ENCODE measurements around the gene CCDC88C.

The CCDC88C gene

GRCh38 chr14:91261986-91262549 lies 155.6 kb downstream of the CCDC88C start:
- no peak overlapping the region for H3K4ac ChIP-seq (ENCODE audit: low read depth in 1 of 2, low read length in 2 of 2)
- peaks cover 0 to 14% of the 10 kb centered on the region in 2 experiments for H3K27me3 ChIP-seq (ENCODE audit: control insufficient read depth in 1 of 2, insufficient read depth in 1 of 2, low read length in 2 of 2)
- no peaks in the 10 kb centered on the region for H3K79me1 ChIP-seq (replicated peaks; ENCODE audit: low read length, poor library complexity, severe bottlenecking)
- H3K9ac ChIP-seq (ENCODE audit: low read length): no peak overlapping the region
- H3K18ac ChIP-seq (ENCODE audit: low read depth in 1 of 2, low read length in 2 of 2): no peak overlapping the region
- H2BK120ac ChIP-seq (ENCODE audit: low read depth, low read length): no peak overlapping the region
- no peak overlapping the region for H3K23ac ChIP-seq (ENCODE audit: low read length in 2 of 2)
- H4K8ac ChIP-seq (ENCODE audit: low read length): no peak overlapping the region
- H4K91ac ChIP-seq (ENCODE audit: low read length): no peak overlapping the region
- no peak overlapping the region for H3K14ac ChIP-seq (ENCODE audit: low read length in 2 of 2)
- no peak overlapping the region for H2AK5ac ChIP-seq (ENCODE audit: low read length, severe bottlenecking)
- H3K4me3 ChIP-seq (ENCODE audit: insufficient read depth in 1 of 2, low read depth in 1 of 2, low read length in 2 of 2): no peak overlapping the region
- no peak overlapping the region for H3K4me2 ChIP-seq (ENCODE audit: low read length, poor library complexity, severe bottlenecking)
- no peak overlapping the region for H2BK12ac ChIP-seq (ENCODE audit: low read length in 2 of 2)
- peaks cover 19% of the 10 kb centered on the region for H3K4me1 ChIP-seq (ENCODE audit: control insufficient read depth, insufficient read depth, low read depth, low read length)
- whole genome bisulfite sequencing: 94% methylated on average over 11 of the region's 11 CpGs
- H3K27ac ChIP-seq (ENCODE audit: low read length, poor library complexity, severe bottlenecking): no peak overlapping the region
- H2BK5ac ChIP-seq (ENCODE audit: low read depth, low read length, poor library complexity, severe bottlenecking): no peak overlapping the region
- no peaks in the 10 kb centered on the region for H3K36me3 ChIP-seq (ENCODE audit: control insufficient read depth in 1 of 2, insufficient read depth in 2 of 2, low read depth in 1 of 2, low read length in 2 of 2)
- H2AFZ ChIP-seq (ENCODE audit: low read depth, low read length): no peak overlapping the region
- H2BK15ac ChIP-seq (ENCODE audit: low read depth, poor library complexity, severe bottlenecking): no peak overlapping the region
- H3K9me3 ChIP-seq (ENCODE audit: control insufficient read depth, low read length): no peaks in the 10 kb centered on the region
- no peak for DNase-seq

GRCh38 chr14:91261115-91261514 lies 156.5 kb downstream of the CCDC88C start:
- Histone ChIP-seq H2BK12ac (ENCODE audit: low read length in 2 of 2) (no peak overlapping the region), H3K27me3 (ENCODE audit: control insufficient read depth in 1 of 2, insufficient read depth in 1 of 2, low read length in 2 of 2) (peaks cover 0 to 14% of the 10 kb centered on the region in 2 experiments), H3K79me1 (replicated peaks; ENCODE audit: low read length, poor library complexity, severe bottlenecking) (no peaks in the 10 kb centered on the region), H3K4ac (ENCODE audit: low read depth in 1 of 2, low read length in 2 of 2) (no peak overlapping the region), H3K23ac (ENCODE audit: low read length in 2 of 2) (no peak overlapping the region), H2AK5ac (ENCODE audit: low read length, severe bottlenecking) (no peak overlapping the region), H3K18ac (ENCODE audit: low read depth in 1 of 2, low read length in 2 of 2) (no peak overlapping the region), H3K4me3 (ENCODE audit: insufficient read depth in 1 of 2, low read depth in 1 of 2, low read length in 2 of 2) (no peak overlapping the region), H2BK5ac (ENCODE audit: low read depth, low read length, poor library complexity, severe bottlenecking) (no peak overlapping the region), H2BK15ac (ENCODE audit: low read depth, poor library complexity, severe bottlenecking) (no peak overlapping the region), H4K8ac (ENCODE audit: low read length) (no peak overlapping the region), H3K4me1 (ENCODE audit: control insufficient read depth, insufficient read depth, low read depth, low read length) (peaks cover 19% of the 10 kb centered on the region), H3K14ac (ENCODE audit: low read length in 2 of 2) (no peak overlapping the region), H3K36me3 (ENCODE audit: control insufficient read depth in 1 of 2, insufficient read depth in 2 of 2, low read depth in 1 of 2, low read length in 2 of 2) (no peaks in the 10 kb centered on the region), H3K27ac (ENCODE audit: low read length, poor library complexity, severe bottlenecking) (no peak overlapping the region), H3K9ac (ENCODE audit: low read length) (no peak overlapping the region), H2BK120ac (ENCODE audit: low read depth, low read length) (no peak overlapping the region), H4K91ac (ENCODE audit: low read length) (no peak overlapping the region), H3K4me2 (ENCODE audit: low read length, poor library complexity, severe bottlenecking) (no peak overlapping the region), H3K9me3 (ENCODE audit: control insufficient read depth, low read length) (no peaks in the 10 kb centered on the region), H2AFZ (ENCODE audit: low read depth, low read length) (no peak overlapping the region)
- WGBS: 99% methylated on average over 3 of the region's 5 CpGs
- DNase-seq: no peak

- Histone ChIP-seq H3K14ac (ENCODE audit: low read length in 2 of 2) (no peak overlapping the region), H3K27ac (ENCODE audit: low read length, poor library complexity, severe bottlenecking) (no peak overlapping the region), H3K27me3 (ENCODE audit: control insufficient read depth in 1 of 2, insufficient read depth in 1 of 2, low read length in 2 of 2) (peaks cover 0 to 2% of the 10 kb centered on the region in 2 experiments), H3K18ac (ENCODE audit: low read depth in 1 of 2, low read length in 2 of 2) (no peak overlapping the region), H2BK12ac (ENCODE audit: low read length in 2 of 2) (no peak overlapping the region), H3K36me3 (ENCODE audit: control insufficient read depth in 1 of 2, insufficient read depth in 2 of 2, low read depth in 1 of 2, low read length in 2 of 2) (no peaks in the 10 kb centered on the region), H3K23ac (ENCODE audit: low read length in 2 of 2) (no peak overlapping the region), H3K9me3 (ENCODE audit: control insufficient read depth, low read length) (no peaks in the 10 kb centered on the region), H3K4ac (ENCODE audit: low read depth in 1 of 2, low read length in 2 of 2) (no peak overlapping the region), H2AFZ (ENCODE audit: low read depth, low read length) (no peak overlapping the region), H3K9ac (ENCODE audit: low read length) (no peak overlapping the region), H2AK5ac (ENCODE audit: low read length, severe bottlenecking) (no peak overlapping the region), H2BK120ac (ENCODE audit: low read depth, low read length) (no peak overlapping the region), H2BK15ac (ENCODE audit: low read depth, poor library complexity, severe bottlenecking) (no peak overlapping the region), H4K8ac (ENCODE audit: low read length) (no peak overlapping the region), H3K4me3 (ENCODE audit: insufficient read depth in 1 of 2, low read depth in 1 of 2, low read length in 2 of 2) (no peak overlapping the region), H3K4me2 (ENCODE audit: low read length, poor library complexity, severe bottlenecking) (no peak overlapping the region), H3K4me1 (ENCODE audit: control insufficient read depth, insufficient read depth, low read depth, low read length) (peaks cover 8% of the 10 kb centered on the region), H3K79me1 (replicated peaks; ENCODE audit: low read length, poor library complexity, severe bottlenecking) (no peaks in the 10 kb centered on the region), H4K91ac (ENCODE audit: low read length) (no peak overlapping the region), H2BK5ac (ENCODE audit: low read depth, low read length, poor library complexity, severe bottlenecking) (no peak overlapping the region)
- 94% methylated on average over 2 of the region's 3 CpGs for WGBS
- no peak for DNase-seq
Measured at GRCh38 chr14:91258876-91259275, 158.7 kb downstream of the CCDC88C start.

- 71% methylated on average over 16 of the region's 16 CpGs for WGBS
- no peak overlapping the region for H3K4me2 ChIP-seq (ENCODE audit: low read length, poor library complexity, severe bottlenecking)
- H3K4ac ChIP-seq (ENCODE audit: low read depth in 1 of 2, low read length in 2 of 2): no peak overlapping the region
- no peaks in the 10 kb centered on the region for H3K9me3 ChIP-seq (ENCODE audit: control insufficient read depth, low read length)
- no peak overlapping the region for H2BK12ac ChIP-seq (ENCODE audit: low read length in 2 of 2)
- no peak overlapping the region for H2AK5ac ChIP-seq (ENCODE audit: low read length, severe bottlenecking)
- no peak overlapping the region for H3K9ac ChIP-seq (ENCODE audit: low read length)
- H2BK15ac ChIP-seq (ENCODE audit: low read depth, poor library complexity, severe bottlenecking): no peak overlapping the region
- no peaks in the 10 kb centered on the region for H3K79me1 ChIP-seq (replicated peaks; ENCODE audit: low read length, poor library complexity, severe bottlenecking)
- no peak overlapping the region for H3K14ac ChIP-seq (ENCODE audit: low read length in 2 of 2)
- no peak overlapping the region for H3K27ac ChIP-seq (ENCODE audit: low read length, poor library complexity, severe bottlenecking)
- no peaks in the 10 kb centered on the region for H3K27me3 ChIP-seq (ENCODE audit: control insufficient read depth in 1 of 2, insufficient read depth in 1 of 2, low read length in 2 of 2)
- no peak overlapping the region for H3K4me3 ChIP-seq (ENCODE audit: insufficient read depth in 1 of 2, low read depth in 1 of 2, low read length in 2 of 2)
- H4K8ac ChIP-seq (ENCODE audit: low read length): no peak overlapping the region
- peaks cover 11% of the 10 kb centered on the region for H3K4me1 ChIP-seq (ENCODE audit: control insufficient read depth, insufficient read depth, low read depth, low read length)
- no peaks in the 10 kb centered on the region for H3K36me3 ChIP-seq (ENCODE audit: control insufficient read depth in 1 of 2, insufficient read depth in 2 of 2, low read depth in 1 of 2, low read length in 2 of 2)
- H3K23ac ChIP-seq (ENCODE audit: low read length in 2 of 2): no peak overlapping the region
- H2AFZ ChIP-seq (ENCODE audit: low read depth, low read length): no peak overlapping the region
- no peak overlapping the region for H2BK120ac ChIP-seq (ENCODE audit: low read depth, low read length)
- H2BK5ac ChIP-seq (ENCODE audit: low read depth, low read length, poor library complexity, severe bottlenecking): no peak overlapping the region
- no peak overlapping the region for H3K18ac ChIP-seq (ENCODE audit: low read depth in 1 of 2, low read length in 2 of 2)
- H4K91ac ChIP-seq (ENCODE audit: low read length): no peak overlapping the region
- DNase-seq: peak; percentile 59
Measured at GRCh38 chr14:91258011-91258618, 159.5 kb downstream of the CCDC88C start.

Data from mesenchymal stem cell (in vitro differentiated cells and primary cell).